Mucosa of gallbladder (tissue), 1 donor: Measurements from ENCODE around the gene HSPB8. TPM values are rescaled to one million over a fixed set of nuclear protein-coding genes. Genes with fewer than 3 reads are reported as not detected.
A peak's percentile ranks its signal among the peaks of the same experiment; 100 is the strongest.

Experiments used
- DNase-seq: peaks from one replicate; pipeline ENCODE4 v3.0.0-alpha.2; 2020; ENCODE audit warnings: low spot score
- total RNA-seq: library from RNA; stranded (reverse); gene quantifications from one replicate; pipeline ENCODE4 v1.2.1, GENCODE V29; 2021
- donor health status: DM: no; HTN: no; CAD: no.

HSPB8 gene
- total RNA-seq, 1 donor from 2014 or later = 58.1 TPM

DNA sequence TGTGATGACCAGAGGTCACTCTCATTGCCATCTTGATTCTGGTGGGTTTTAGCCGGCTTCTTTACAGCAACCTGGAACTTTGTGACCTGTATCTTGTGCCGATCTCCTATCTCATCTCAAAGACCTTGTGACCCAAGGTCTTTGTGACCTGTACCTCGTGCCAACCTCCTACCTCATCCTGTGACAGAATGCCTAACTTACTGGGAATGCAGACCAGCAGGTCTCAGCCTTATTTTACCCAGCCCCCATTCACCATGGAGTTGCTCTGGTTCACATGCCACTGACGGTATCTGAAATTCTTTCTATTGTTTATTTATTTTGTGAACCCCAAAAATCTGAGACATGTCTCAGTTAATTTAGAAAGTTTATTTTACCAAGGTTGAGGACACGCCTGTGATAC is 7.4 kb upstream of the HSPB8 start:
- no peak for DNase-seq

DNA sequence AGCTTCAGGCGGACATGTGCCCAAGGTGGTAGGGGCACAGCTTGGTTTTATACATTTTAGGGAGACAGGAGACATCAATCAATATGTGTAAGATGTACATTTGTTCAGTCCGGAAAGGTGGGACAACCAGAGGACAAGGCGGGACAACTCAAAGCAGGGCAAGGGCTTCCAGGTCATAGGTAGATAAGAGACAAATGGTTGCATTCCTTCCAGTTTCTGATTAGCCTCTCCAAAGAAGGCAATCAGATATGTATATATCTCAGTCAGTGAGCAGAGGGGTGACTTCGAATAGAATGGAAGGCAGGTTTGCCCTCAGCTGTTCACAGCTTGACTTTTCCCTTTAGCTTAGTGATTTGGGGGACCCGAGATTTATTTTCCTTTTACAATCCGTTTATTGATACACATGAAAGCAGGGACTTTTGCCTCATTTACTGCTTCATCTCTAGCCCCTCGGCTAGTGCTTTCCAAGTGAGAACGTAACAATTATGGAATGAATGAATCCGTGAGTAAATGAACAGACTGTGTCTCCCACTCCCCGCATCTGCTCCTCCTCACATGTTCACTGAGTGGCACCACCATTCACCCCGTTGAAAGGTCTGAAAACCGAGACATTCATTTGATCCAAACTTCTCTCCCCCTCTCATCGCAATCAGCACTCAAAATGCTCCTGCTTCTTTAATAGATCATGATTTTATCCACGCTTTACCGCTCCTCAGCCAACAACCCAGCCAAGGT is 6.9 kb upstream of the HSPB8 start:
- no peak for DNase-seq

DNA sequence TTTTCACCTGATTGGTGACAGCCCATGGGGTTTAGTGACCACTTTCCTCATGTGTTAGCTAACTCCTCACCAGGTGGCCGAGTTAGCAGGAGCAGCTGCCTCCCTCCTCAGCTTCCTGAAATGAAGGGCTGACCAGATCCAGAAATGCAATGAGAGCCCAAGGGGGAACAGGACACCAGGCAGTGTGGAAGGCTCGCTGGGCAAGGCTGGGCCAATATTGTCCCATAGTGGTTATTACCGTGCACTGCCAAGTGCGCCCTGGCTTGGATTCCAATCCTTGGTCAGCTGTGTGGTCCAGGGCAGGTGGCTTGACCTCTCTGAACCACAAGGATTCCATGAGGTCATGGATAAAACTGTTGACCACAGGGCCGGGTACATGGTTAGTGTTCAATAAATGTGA is 3.6 kb upstream of the HSPB8 start:
- DNase-seq = no peak

DNA sequence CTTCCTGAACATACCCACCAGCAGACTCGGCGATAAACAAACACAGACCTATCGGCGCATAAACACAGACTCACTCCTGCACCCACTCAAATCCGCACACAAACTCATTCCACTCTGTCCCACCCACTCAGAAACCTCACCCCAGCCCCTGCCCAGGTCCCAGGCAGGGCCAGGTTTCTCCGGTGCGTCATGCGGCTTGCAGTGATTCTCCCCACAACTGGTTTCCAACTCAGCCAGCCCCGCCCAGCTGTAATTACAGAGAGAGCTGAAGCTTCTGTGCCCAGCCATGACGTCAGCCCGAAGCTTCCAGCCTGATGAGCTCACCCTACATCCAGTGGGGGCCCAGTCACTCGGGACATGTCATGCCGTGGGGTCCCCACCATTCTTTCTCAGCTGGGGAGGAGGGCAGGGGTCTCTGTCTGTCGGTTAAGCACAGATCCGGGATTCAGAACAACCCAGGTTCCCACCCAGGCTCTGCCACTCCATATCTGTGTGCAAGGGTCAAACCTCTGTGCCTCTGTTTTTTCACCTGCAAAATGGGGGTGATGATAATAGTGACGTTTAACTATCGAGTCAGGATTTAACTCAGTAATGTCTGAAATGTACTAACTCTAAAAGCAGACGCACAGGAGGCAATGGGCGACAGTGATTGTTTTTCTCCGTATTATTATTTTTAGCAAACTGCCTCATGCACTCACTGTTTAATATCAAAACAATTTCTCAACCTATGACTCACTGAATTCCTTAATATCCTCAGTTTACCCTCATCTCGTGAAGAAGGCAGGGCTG is 2.3 kb upstream of the HSPB8 start:
- peak; percentile 84 for DNase-seq

DNA sequence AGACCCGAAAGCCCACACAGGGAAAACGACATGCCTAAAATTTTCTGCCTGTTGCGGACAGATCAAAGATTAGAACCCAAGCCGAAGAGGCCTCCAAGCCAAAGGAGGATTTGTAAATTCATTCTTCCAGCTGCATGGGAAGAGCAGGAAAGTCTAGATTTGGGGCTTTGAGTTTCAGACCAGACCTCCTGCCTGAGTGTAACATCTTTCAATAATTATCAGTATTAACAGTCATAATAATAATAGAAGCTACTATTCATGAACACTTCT is 1.7 kb upstream of the HSPB8 start:
- DNase-seq = no peak

DNA sequence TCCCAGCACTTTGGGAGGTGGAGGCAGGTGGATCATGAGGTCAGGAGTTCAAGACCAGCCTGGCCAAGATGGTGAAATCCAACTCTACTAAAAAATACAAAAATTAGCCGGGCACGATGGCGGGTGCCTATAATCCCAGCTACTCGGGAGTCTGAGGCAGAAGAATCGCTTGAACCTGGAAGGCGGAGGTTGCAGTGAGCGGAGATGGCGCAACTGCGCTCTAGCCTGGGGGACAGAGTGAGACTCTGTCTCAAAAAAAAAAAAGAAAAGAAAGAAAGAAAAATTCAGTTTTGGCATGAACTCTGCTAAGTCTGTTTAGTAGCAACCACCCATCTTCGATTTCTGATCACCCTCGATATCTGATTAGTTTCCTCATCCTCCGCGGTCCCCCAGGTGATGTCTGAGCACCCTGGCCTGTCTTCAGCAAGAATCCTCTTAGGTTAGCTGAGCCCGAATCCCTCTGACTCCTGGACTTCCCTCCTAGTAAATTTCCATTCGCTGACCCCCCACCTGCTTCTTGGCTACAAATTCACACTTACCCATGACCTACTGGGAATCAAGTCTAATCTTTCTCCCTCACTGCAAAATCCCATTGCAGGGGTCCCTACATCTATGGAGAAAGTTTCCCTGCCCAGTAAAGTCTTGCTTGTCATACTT is 879 bp upstream of the HSPB8 start:
- no peak for DNase-seq

DNA sequence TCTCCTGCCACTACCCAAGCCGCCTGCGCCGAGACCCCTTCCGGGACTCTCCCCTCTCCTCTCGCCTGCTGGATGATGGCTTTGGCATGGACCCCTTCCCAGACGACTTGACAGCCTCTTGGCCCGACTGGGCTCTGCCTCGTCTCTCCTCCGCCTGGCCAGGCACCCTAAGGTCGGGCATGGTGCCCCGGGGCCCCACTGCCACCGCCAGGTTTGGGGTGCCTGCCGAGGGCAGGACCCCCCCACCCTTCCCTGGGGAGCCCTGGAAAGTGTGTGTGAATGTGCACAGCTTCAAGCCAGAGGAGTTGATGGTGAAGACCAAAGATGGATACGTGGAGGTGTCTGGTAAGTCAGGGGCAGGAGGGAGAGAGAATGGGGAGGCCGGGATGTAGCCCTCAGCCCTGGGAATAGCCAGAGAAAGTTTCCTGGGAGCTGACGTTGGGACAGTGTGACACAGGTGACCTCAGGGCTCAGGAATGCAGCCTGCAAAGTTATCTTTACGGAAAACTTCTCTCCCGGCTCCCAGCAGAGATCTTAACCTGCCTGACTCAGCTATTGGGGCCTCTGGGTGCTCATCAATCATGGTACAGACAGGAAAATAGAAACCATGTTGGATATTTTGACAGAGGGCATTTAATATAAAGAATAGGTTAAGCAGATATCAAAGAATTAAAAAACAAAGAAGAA is 747 bp downstream of the HSPB8 start:
- no peak for DNase-seq

DNA sequence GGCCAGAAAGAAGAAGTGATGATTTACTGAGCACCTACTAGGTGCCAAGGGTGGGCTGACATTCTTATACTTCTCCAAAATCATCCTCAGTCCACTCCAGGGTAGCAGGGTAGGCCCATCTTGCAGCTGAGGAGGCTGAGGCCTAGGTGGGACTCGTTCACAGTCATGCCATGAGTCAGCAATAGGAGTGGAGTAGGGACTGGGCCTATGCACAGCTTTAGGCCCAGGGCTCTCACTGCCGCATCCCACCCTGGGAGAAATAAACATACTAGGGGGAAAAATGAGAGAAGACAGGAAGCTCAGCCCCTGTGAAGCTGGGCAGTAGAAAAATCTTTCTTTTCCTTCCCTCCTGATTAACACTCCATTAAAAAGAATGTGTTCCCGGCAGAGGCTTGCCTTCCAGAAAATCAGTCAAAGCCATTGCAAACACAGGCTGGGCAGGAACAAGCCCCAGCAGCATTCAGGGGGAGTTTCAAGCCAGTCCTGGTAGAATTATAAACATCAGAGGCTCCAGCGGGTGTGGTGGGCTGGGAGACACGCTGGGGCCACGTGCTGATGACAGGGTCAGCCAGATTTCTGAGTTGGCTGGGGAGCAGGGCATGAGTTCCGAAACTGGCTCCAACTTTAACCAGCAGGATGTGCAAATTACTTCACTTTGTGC is 1.8 kb downstream of the HSPB8 start:
- DNase-seq = peak; percentile 27

DNA sequence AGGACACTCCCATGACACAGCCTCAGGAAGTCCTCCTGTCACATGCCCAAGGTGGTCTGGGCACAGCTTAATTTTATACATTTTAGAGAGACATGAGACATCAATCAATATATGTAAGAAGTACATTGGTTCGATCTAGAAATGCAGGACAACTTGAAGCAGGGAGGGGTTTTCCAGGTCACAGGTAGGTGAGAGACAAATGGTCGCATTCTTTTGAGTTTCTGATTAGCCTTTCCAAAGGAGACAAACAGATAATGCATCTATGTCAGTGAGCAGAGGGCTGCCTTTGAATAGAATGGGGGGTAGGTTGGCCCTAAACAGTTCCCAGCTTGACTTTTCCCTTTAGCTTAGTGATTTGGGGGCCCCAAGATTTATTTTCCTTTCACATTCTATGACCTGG is 2.5 kb downstream of the HSPB8 start:
- DNase-seq = no peak

DNA sequence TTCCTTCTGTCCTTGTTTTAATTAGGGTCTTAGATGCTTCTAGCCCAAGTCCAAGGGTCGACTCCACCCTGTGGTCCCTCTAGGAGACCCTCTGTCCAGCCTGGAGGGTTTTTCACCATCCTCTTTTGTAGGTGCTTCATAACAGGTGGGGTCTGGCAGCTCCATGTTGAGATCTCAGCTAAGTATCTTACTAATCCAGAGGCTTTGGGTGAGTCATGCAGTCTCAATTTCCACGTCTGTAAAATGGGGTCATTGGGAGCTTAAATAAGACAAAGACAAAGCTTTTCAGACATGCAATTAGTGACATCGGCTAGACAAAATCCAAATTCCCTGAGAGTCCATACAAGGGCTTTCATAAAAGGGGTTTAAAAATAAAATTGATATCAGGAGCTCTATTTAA is 3.2 kb downstream of the HSPB8 start:
- no peak for DNase-seq

DNA sequence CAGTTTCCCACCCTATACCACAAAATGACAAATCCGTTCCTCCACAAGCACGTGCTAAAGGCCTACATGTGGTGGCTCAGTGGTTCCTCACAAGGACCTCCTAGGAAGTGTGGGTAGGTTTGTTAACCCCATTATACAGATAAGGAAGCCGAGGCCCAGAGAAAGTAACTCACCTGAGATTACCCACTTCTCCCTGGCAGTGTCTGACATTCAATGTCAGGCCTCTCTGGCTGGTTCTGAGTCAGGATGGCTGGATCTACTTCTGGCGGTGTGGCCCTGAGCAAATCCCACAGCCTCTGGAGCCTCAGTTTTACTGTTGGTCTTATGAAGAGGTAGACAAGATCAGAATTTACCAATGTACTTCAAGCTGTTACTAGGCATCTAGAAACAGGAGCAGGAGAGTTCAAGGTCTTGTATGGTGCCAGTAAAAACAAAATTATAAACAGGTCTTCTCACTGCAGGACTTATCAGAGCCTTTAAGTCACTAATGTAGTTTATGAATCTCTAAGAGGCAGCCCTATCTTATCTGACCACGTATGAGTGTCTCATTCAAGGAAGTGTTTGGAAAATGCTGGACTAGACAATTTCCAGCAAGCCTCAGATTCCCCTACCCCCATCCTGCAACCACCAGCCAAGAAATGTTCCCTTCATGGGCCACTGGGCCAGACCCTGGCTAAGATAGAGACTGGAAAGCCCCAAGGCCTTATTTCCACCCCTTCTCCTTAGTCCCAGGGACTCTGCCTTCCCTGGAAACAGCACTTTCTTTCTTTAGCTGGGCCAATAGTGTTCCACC is 4.2 kb downstream of the HSPB8 start:
- DNase-seq = no peak

DNA sequence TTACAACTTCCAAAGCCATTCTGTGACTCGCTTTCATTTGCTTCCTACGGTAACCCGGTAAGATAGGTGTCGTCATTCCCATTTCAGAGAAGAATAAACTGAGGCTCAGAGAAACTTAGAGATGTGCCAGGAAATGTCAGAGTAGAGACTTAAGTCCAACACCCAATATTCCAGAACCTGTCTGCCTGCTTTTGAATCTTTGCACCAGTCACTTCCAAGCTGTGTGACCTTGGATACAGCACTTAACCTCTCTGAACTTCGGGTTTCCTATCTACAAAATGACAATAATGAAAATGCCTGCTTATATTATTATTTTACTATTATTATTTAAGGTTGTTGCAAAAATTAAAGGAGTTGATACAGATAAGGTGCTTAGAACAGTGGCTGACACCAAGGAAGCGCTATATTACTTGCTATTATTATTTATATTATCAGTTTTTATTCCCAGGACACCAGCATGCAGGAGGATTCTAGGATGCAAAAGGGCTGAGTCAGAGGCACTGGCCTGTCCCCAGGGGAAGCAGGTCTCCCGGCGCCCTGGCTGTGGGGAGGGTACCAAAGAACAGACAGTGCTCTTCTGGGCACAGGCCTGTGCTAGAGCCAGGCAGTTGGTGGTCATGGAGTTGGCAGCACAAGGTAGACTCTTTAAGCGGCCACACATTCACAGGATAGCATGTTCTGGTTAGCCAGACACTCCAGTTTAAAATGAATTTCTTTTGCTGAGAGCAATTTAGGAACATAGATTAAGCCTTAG is 5.4 kb downstream of the HSPB8 start:
- no peak for DNase-seq

DNA sequence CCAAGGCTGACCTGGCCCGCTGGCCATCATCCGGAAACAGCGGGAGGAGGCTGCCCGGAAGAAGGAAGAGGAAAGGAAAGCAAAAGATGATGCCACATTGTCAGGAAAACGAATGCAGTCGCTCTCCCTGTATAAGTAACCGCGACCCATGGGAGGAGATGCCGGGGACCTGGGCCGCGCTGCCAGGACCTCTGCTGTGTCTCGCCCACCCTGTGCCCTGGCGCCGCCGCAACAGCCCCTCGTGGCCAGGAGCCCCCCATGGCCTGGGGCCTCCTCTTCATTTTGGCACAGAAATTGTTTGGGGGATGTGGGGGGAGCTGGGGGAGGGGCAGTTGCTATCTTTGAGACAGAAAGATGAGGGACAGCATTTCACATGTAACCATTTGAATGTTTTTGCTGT is 16.5 kb downstream of the HSPB8 start:
- no peak for DNase-seq

DNA sequence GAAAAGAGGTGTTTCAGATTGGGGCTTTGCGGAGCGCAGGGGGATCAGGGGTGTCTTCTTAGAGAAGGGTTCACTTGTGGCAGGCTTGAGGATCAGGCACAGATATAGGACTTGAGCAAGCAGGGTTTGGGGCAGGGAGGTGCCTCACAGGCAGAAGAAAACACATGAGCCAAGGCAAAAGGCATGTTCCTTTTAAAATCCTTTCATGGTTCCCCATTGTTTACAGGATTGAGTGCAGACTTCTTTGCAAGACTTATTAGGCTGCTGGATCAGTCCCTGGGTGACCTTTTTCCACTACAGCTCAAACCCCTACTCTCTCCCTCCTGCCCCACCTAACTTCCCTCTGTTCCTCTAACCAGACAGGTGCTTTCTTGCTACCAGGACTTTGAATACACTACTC is 19.7 kb downstream of the HSPB8 start:
- DNase-seq = no peak

DNA sequence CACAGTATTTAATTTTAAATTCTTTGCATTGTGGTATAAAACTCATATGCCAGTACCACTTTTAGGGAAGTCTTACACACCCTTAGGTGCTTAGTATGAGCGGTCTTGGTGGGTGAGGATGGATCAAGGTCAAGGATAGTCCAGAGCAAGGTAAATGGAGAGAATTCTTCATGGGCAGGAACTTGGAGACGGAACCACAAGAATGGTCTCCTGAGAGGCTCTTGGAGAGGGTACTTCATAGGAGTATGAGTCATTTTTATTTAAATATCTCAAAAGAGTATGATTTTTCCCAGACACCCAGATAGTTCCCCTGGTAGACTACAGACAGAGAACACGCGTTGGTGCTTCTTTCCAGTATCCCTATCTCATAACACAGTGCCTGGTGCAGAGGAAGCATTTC is 21.9 kb downstream of the HSPB8 start:
- DNase-seq = no peak

DNA sequence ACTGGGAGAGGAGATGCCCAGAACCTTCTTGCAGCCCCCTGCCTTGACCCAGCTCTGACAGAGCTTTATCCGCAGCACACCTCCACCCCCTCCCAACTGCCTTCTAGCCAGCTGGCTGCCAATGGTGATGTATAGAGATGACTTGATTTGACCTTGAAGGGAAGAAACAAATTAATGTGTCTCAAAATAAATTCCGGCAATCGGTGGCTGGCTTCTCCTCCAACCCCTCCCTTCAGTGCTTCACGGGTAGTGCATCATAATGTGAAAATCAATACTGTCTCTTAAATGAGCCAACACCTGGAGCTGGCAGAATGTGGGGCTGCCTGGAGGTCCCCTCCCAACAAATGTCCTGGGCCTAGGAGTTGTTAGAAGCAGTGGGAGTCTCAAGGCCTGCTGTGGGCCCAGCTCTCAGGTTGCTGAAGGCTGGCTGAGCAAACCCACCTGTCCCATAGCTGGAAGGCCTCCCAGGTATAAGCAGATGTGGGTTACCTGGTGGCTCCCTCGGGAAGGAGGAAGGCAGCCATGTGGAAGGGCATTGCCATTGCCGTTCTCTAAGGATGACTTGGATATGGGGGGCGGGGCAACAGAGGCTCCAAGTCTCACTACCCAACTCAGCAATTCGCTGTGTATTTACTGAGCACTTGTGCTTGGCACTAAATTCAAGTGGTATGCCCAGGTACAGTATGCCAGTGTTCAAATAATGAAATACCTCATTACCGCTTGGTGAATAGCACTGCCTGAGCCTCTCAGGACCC is 23.2 kb downstream of the HSPB8 start:
- DNase-seq = no peak

DNA sequence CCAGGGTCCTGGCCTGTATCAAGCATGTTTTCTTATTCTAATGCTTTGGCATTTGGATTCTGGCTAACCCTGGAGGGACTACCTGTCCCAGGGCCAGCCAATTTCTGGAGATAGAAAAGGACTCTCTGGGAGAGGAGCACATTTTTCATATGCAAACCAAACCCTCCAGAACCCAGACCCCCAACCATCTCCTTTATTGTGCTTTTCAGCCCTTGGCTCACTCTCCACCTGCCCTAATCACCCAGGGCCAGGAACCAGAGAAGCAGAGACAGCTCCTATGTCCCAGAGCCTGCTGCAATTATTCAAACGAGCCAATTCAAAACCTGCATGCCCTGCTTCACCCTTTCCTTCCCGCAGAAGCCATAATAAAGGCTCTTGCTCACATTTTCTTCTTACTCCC is 23.8 kb downstream of the HSPB8 start:
- DNase-seq = no peak

DNA sequence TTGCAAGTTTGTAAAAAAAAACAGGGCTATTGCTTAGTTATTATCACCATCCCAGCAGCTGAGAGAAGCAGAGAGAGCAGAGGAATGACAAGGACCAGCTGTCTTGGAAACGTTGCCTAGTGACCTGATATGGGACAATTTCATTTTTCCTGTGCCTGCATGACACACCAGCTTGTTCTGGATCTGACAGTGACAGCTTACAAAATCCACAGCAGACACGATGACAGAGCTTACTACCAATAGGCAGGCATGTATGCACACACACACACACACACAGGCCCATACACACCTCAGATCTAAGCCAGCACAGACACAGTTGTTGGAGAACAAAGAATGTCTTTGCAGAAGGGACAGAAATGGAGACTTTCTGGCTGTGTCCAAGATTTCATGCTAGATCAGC is 25.4 kb downstream of the HSPB8 start:
- no peak for DNase-seq

DNA sequence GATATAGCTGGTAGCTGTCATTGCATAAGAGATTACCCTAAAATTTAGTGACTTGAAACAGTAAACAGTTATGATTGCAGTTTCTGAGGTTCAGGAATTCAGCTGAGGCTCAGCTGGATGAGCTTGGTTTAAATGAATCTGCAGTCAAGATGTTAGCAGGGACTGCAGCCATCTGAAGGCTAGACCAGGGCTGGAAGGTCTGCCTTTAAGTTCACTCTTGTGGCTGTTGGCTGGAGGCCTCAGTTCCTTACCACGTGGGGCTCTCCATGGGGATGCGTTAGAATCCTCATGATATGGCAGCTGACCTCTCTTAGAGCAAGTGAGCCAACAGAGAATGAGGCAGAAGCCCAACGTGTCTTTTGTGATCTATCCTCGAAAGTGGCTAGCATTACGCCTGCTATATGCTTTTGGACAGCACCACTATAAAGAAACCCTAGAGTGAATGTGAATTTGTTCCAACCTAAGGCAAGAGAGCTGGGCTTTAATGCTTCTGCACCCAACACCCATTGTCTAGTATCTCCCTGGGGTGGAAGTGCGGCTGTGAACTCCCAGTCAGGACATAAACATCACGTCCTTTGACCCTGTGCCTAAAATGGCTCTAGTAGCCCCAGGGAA is 26.0 kb downstream of the HSPB8 start:
- no peak for DNase-seq
